ENCODE results near the gene USF3.

GRCh38 chr3:113649174-113649845, 47.1 kb downstream of the USF3 start:
- TF ChIP-seq, protein P1, sequence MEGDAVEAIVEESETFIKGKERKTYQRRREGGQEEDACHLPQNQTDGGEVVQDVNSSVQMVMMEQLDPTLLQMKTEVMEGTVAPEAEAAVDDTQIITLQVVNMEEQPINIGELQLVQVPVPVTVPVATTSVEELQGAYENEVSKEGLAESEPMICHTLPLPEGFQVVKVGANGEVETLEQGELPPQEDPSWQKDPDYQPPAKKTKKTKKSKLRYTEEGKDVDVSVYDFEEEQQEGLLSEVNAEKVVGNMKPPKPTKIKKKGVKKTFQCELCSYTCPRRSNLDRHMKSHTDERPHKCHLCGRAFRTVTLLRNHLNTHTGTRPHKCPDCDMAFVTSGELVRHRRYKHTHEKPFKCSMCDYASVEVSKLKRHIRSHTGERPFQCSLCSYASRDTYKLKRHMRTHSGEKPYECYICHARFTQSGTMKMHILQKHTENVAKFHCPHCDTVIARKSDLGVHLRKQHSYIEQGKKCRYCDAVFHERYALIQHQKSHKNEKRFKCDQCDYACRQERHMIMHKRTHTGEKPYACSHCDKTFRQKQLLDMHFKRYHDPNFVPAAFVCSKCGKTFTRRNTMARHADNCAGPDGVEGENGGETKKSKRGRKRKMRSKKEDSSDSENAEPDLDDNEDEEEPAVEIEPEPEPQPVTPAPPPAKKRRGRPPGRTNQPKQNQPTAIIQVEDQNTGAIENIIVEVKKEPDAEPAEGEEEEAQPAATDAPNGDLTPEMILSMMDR (IDR thresholded peaks at IDR 0.05): no peak
- TF ChIP-seq POLR2A (IDR thresholded peaks at IDR 0.05) (no peak), POLR2AphosphoS5 (IDR thresholded peaks at IDR 0.05) (no peak), EP300 (IDR thresholded peaks at IDR 0.05) (no peak)
